LNCaP clone FGC (cell line): ENCODE measurements around the gene NFE2L2.
"Not testable (repeated sequence)": the region's sequence is repeated elsewhere in the genome, so short reads cannot be mapped to it uniquely, and the experiment has no call there.

Experiments
- DNase-seq: peaks from one replicate; pipeline ENCODE4 v3.0.0-alpha.2; 2011; ENCODE audit warnings: low read depth
- H3K4me3 ChIP-seq: 2 replicates; pipeline ENCODE4 v1.5.1; 2011; ENCODE audit warnings: mild to moderate bottlenecking, low read depth, low read length, control low read depth
- TF ChIP-seq, protein P1 (sequence below): IDR thresholded peaks from 2 replicates; pipeline ENCODE4 v1.5.1; 2012; ENCODE audit warnings: mild to moderate bottlenecking; ENCODE audit not compliant: control insufficient read depth, insufficient read depth; ENCODE audit errors: extremely low read depth

The NFE2L2 gene

DNA sequence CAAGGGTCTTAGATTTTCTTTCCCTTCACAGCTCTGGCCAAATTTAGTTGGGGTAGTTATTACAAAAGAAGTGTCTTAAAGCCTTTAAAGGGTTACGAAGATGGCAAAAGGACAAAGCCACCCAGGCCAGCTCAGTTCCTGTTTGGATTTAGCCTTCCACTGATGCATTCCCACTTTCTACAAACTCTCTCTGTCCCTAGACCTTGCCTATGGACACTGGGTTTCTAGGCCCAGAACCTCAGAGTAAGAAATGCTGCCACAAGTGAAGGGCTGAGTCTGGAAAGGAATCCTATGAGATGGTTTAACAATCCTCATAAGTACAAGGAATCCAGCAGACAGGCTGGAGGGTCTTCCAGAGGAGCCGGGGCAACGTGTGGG lies 13.4 kb downstream of the NFE2L2 start:
- DNase-seq = no peak
- TF ChIP-seq, protein P1, sequence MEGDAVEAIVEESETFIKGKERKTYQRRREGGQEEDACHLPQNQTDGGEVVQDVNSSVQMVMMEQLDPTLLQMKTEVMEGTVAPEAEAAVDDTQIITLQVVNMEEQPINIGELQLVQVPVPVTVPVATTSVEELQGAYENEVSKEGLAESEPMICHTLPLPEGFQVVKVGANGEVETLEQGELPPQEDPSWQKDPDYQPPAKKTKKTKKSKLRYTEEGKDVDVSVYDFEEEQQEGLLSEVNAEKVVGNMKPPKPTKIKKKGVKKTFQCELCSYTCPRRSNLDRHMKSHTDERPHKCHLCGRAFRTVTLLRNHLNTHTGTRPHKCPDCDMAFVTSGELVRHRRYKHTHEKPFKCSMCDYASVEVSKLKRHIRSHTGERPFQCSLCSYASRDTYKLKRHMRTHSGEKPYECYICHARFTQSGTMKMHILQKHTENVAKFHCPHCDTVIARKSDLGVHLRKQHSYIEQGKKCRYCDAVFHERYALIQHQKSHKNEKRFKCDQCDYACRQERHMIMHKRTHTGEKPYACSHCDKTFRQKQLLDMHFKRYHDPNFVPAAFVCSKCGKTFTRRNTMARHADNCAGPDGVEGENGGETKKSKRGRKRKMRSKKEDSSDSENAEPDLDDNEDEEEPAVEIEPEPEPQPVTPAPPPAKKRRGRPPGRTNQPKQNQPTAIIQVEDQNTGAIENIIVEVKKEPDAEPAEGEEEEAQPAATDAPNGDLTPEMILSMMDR = no peak
- H3K4me3 ChIP-seq = no peak overlapping the region

DNA sequence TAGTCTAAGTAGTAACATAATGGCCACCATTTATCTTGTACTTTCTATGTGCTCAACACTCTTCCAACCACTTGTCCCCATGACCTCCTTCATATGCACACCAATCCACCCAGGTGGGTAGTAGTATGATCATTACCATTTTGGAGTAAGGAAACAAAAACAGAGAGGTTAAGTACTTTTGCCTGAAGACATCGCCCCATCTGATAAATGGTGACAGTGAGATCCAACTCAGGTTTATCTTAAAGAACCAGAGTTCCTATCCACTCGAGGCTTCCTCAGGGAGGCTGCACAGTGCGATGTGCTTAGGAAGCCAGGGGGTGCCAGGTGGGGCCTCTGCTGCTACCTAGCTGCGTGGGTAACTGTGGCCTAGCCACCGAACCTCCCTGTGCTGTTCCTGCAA lies 14.1 kb downstream of the NFE2L2 start:
- DNase-seq = no peak
- no peak overlapping the region for H3K4me3 ChIP-seq
- TF ChIP-seq, protein P1 = no peak

DNA sequence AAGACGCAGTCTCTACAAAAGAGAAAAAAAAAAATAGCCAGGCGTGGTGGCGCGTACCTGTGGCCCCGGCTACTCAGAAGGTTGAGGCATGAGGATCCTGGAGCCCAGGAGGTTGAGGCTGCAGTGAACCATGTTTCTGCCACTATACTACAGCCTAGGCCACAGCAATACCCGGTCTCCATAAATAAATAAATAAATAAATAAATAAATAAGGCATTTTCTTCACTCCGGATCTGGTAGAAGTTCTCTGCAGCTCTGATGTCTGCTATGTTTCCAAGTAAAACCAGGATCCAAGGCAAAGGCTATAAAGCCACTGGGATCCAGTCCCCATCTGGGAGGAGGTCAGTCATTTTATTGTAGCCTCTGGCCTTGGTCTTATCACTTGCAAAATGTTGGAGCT lies 15.5 kb downstream of the NFE2L2 start:
- no peak for DNase-seq
- TF ChIP-seq, protein P1 = no peak
- no peak overlapping the region for H3K4me3 ChIP-seq

DNA sequence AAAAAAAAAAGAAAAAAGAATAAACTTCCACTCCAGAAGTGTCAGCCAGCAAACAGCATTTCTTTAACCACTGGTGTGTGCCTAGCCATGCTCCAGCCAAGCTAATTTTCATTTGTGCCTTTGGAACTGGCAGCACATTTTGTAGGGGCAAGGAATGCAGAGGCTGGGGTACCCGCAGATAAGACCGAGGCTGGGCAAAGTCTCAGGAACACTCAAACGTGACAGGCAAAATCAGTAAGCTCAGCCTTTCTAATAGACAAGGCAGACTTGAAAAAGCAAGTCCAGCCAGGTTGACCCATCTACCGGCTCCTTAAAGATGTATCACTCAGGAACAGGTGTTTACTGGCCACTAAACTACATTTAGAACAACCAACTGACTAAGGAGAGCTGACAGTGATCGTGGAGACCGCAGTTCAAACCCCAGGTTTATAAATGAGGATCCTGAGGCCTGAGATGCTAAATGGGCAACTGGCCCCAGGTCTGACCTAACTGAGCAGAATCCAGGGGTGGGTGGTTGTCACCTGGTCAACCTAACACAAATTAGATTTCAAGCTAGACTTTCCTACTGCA lies 16.7 kb downstream of the NFE2L2 start:
- TF ChIP-seq, protein P1 = no peak
- H3K4me3 ChIP-seq = no peak overlapping the region
- DNase-seq = no peak

DNA sequence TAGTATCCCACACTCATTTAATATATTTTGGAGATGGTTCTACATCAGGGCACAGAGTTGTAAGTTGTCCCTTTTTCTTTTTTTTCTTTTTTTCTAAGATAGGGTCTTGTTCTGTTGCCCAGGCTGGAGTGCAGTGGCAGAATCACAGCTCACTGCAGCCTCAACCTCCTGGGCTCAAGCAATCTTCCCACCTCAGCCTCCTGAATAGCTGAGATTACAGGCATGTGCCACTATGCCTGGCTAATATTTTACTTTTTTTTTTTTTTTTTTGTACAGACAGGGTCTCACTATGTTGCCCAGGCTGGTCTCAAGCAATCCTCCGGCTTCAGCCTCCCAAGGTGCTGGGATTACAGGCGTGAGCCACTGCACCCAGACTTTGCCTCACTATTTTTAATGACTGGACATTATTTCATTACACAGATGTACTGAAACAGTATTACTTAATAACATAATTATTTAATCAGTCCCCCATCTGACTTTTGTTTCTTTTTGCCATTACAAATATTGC lies 17.9 kb downstream of the NFE2L2 start:
- not testable (repeated sequence) for H3K4me3 ChIP-seq, DNase-seq

DNA sequence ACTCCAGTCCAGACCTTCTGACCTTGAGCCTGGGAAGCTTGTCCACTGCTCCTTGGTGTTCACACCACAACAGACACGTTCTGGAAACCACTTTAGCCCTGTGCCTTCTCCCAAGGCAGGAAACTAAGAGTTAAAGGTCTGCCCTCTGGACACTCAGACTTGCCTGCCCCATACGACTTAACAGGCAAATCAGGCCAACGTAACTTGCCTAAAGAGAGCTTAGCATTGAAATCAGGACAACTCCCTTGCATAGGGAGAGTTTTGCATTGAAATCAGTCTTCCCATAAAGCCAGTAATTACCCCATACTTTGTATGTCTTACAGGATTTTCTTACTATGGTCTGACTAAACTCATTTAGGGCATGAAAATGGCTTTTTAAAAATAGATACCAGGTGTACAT lies 18.5 kb downstream of the NFE2L2 start:
- no peak for DNase-seq
- H3K4me3 ChIP-seq = no peak overlapping the region
- TF ChIP-seq, protein P1 = no peak

DNA sequence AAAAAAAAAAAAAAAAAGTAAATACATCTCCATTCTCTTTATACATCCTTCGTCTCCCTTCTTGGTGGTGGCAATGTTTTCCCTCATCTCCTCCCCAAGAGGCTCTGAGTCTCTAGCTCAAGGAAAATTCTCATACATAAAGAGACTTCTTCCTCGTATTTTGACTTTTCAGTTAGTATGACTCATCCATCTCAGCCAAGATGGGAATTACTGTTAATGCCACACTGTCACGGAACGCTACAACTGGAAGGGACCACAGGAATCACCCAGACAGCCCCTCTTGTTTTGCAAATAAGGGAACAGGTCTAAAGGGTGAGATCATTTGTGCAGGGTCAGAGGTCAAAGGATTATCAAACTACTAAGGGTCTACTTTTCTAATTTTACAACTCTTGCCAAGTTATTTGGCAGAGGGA lies 19.5 kb downstream of the NFE2L2 start:
- TF ChIP-seq, protein P1 = no peak
- DNase-seq = no peak
- no peak overlapping the region for H3K4me3 ChIP-seq
